KMS-11 (cell line): ENCODE measurements around the gene ACADS.

ENCODE experiments used
- H2AFZ ChIP-seq: fragments of 200-600 bp; sonication (generic); 2 replicates; pipeline ENCODE4 v1.6.1; 2016; ENCODE audit warnings: antibody characterized with exemption, mixed run types, low read depth
- H3K27ac ChIP-seq: fragments of 200-600 bp; sonication (generic); 2 replicates; pipeline ENCODE4 v1.6.1; 2016; ENCODE audit warnings: mild to moderate bottlenecking, mixed run types
- H3K27me3 ChIP-seq: fragments of 200-600 bp; sonication (generic); 2 replicates; pipeline ENCODE4 v1.6.1; 2017; ENCODE audit warnings: mild to moderate bottlenecking, low read depth, mixed run types, moderate library complexity; ENCODE audit not compliant: insufficient read depth
- H3K36me3 ChIP-seq: fragments of 200-600 bp; sonication (generic); 2 replicates; pipeline ENCODE4 v1.6.1; 2017; ENCODE audit warnings: mild to moderate bottlenecking, mixed run types; ENCODE audit not compliant: insufficient read depth
- H3K4me1 ChIP-seq: fragments of 200-600 bp; sonication (generic); 2 replicates; pipeline ENCODE4 v1.6.1; 2016; ENCODE audit warnings: mild to moderate bottlenecking, low read depth, mixed run types; ENCODE audit not compliant: poor library complexity, severe bottlenecking
- H3K4me2 ChIP-seq: fragments of 200-600 bp; sonication (generic); 2 replicates; pipeline ENCODE4 v1.7.0; 2016; ENCODE audit warnings: mild to moderate bottlenecking, mixed run types
- H3K4me3 ChIP-seq: fragments of 200-600 bp; sonication (generic); IDR thresholded peaks from 2 replicates; pipeline ENCODE4 v1.6.1; 2017; ENCODE audit warnings: low read depth, low read length, mixed read lengths; ENCODE audit not compliant: insufficient read depth
- H3K79me2 ChIP-seq: fragments of 200-600 bp; sonication (generic); 2 replicates; pipeline ENCODE4 v1.6.1; 2016; ENCODE audit warnings: low read depth, mixed run types; ENCODE audit not compliant: insufficient read depth
- H3K9ac ChIP-seq: fragments of 200-600 bp; sonication (generic); 2 replicates; pipeline ENCODE4 v1.6.1; 2016; ENCODE audit warnings: mild to moderate bottlenecking, mixed run types
- H4K20me1 ChIP-seq: fragments of 200-600 bp; sonication (generic); 2 replicates; pipeline ENCODE4 v1.6.1; 2016; ENCODE audit warnings: mild to moderate bottlenecking, mixed run types; ENCODE audit not compliant: insufficient read depth
- CTCF ChIP-seq: fragments of 200-600 bp; sonication (generic); conservative IDR thresholded peaks from 2 replicates; pipeline ENCODE4 v1.6.1; 2017; ENCODE audit warnings: low read depth, mild to moderate bottlenecking, antibody characterized with exemption, low read length, moderate library complexity, mixed read lengths

ACADS gene

GRCh38 chr12:120748242-120748641, 22.6 kb downstream of the ACADS start:
- no peak overlapping the region for H3K4me3 ChIP-seq

GRCh38 chr12:120749256-120749655, 23.6 kb downstream of the ACADS start:
- Histone ChIP-seq H2AFZ (no peak overlapping the region), H3K79me2 (no peaks in the 10 kb centered on the region), H3K36me3 (no peaks in the 10 kb centered on the region), H3K27me3 (no peaks in the 10 kb centered on the region), H3K9ac (no peak overlapping the region), H3K4me1 (no peaks in the 10 kb centered on the region), H3K27ac (no peak overlapping the region), H3K4me2 (no peak overlapping the region), H4K20me1 (no peaks in the 10 kb centered on the region), H3K4me3 (no peak overlapping the region)
- TF ChIP-seq CTCF: no peak

More at GRCh38 chr12:120748242-120748641, 22.6 kb downstream of the ACADS start:
- no peaks in the 10 kb centered on the region for H3K36me3 ChIP-seq
- no peak for TF ChIP-seq CTCF
- H3K9ac ChIP-seq: no peak overlapping the region
- no peaks in the 10 kb centered on the region for H3K27me3 ChIP-seq
- no peak overlapping the region for H3K27ac ChIP-seq
- no peaks in the 10 kb centered on the region for H4K20me1 ChIP-seq
- H2AFZ ChIP-seq: no peak overlapping the region
- no peaks in the 10 kb centered on the region for H3K79me2 ChIP-seq
- no peaks in the 10 kb centered on the region for H3K4me1 ChIP-seq
- H3K4me2 ChIP-seq: no peak overlapping the region

GRCh38 chr12:120750806-120751205, 25.2 kb downstream of the ACADS start:
- Histone ChIP-seq H3K4me2 (no peak overlapping the region), H3K27me3 (no peaks in the 10 kb centered on the region), H3K9ac (no peak overlapping the region), H3K4me1 (no peaks in the 10 kb centered on the region), H2AFZ (no peak overlapping the region), H3K4me3 (no peak overlapping the region), H3K79me2 (no peaks in the 10 kb centered on the region), H3K36me3 (no peaks in the 10 kb centered on the region), H4K20me1 (no peaks in the 10 kb centered on the region), H3K27ac (no peak overlapping the region)
- no peak for TF ChIP-seq CTCF

- Histone ChIP-seq H3K27ac (no peak overlapping the region), H3K27me3 (no peaks in the 10 kb centered on the region), H3K4me2 (no peak overlapping the region), H3K36me3 (no peaks in the 10 kb centered on the region), H3K4me3 (no peak overlapping the region), H3K4me1 (no peaks in the 10 kb centered on the region), H3K79me2 (no peaks in the 10 kb centered on the region), H3K9ac (no peak overlapping the region), H2AFZ (no peak overlapping the region), H4K20me1 (no peaks in the 10 kb centered on the region)
- no peak for TF ChIP-seq CTCF
These were observed 25.8 kb downstream of the ACADS start for GRCh38 chr12:120751389-120751788.
